Activated naive CD8-positive, alpha-beta T cell treated with anti-CD3 and anti-CD28 coated beads for 36 hours (primary cell): ENCODE results near the gene POLR1A. TPM values are rescaled to one million over a fixed set of nuclear protein-coding genes. Genes with fewer than 3 reads are reported as not detected.

Experiments used
- DNase-seq: peaks from one replicate; pipeline ENCODE4 v3.0.0; 2021
- H3K27ac Mint-ChIP-seq: one replicate; pipeline ENCODE4 v1.8.0; 2022; ENCODE audit warnings: mild to moderate bottlenecking, moderate library complexity, mixed read lengths
- H3K27me3 Mint-ChIP-seq: one replicate; pipeline ENCODE4 v1.8.0; 2022; ENCODE audit warnings: mild to moderate bottlenecking, mixed read lengths
- H3K36me3 Mint-ChIP-seq: one replicate; pipeline ENCODE4 v1.8.0; 2021; ENCODE audit warnings: mild to moderate bottlenecking, mixed read lengths
- H3K4me1 Mint-ChIP-seq: one replicate; pipeline ENCODE4 v1.8.0; 2021; ENCODE audit warnings: mixed read lengths
- H3K4me3 Mint-ChIP-seq: one replicate; pipeline ENCODE4 v1.8.0; 2022; ENCODE audit warnings: mild to moderate bottlenecking, moderate library complexity, mixed read lengths
- H3K9me3 Mint-ChIP-seq: one replicate; pipeline ENCODE4 v1.8.0; 2022; ENCODE audit warnings: mixed read lengths
- total RNA-seq, 2 experiments: library from RNA; stranded (reverse); gene quantifications; one replicate each; pipeline ENCODE4 v1.2.3, GENCODE V29; 2021

Gene POLR1A
- total RNA-seq, 2 experiments from 2014 or later, result 56.0 to 56.6 TPM

DNA sequence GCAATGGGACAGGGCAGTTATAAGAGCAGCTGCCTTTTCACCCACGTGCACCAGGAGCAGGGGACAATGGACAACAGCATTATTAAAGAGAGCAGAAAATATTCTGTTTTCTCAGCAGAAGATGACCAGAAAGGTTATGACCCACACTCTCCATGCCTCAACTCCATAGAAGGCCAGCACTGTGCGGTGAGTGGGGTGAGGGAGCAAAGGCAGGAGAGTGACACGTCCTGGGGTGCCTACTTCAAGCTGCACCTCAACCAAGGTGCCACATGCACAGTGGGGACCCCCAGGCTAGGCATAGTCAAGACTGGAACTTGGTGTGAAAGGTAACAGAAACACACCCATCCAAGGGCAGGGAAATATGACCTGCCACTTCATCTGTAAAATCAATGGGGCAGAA lies 50.4 kb downstream of the POLR1A start:
- H3K27me3 Mint-ChIP-seq, result no peaks in the 10 kb centered on the region
- no peaks in the 10 kb centered on the region for H3K9me3 Mint-ChIP-seq
- no peak overlapping the region for H3K27ac Mint-ChIP-seq
- no peak for DNase-seq
- no peaks in the 10 kb centered on the region for H3K4me1 Mint-ChIP-seq
- H3K4me3 Mint-ChIP-seq, result no peak overlapping the region
- peaks cover 32% of the 10 kb centered on the region for H3K36me3 Mint-ChIP-seq

DNA sequence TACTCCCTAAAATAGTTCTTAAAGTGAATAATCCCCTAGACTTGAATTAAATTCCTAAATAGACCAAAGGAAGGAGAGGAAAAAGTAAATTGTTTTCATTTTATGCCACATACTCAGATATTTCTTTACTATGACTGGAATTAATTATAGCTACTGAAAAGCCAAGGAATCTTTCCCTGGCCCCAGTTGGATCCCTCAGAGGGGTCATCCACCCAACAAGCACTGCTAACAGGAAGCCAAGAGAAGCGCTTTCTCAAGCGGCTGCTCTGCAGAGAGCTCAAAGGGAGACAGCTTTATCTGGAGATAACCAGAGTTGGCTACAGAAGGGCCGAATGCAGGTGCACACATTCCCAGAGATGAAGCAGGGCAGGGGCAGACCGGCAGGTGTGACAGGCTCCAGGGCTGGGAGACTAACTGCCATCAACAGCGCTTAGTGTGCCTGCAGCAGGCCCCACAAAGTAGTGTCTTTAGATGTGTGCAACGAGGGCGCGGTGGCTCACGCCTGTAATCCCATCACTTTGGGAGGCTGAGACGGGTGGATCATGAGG lies 51.1 kb downstream of the POLR1A start:
- no peaks in the 10 kb centered on the region for H3K27me3 Mint-ChIP-seq
- peaks cover 30% of the 10 kb centered on the region for H3K36me3 Mint-ChIP-seq
- H3K9me3 Mint-ChIP-seq, result no peaks in the 10 kb centered on the region
- no peak for DNase-seq
- no peaks in the 10 kb centered on the region for H3K4me1 Mint-ChIP-seq
- H3K4me3 Mint-ChIP-seq, result no peak overlapping the region
- no peak overlapping the region for H3K27ac Mint-ChIP-seq

DNA sequence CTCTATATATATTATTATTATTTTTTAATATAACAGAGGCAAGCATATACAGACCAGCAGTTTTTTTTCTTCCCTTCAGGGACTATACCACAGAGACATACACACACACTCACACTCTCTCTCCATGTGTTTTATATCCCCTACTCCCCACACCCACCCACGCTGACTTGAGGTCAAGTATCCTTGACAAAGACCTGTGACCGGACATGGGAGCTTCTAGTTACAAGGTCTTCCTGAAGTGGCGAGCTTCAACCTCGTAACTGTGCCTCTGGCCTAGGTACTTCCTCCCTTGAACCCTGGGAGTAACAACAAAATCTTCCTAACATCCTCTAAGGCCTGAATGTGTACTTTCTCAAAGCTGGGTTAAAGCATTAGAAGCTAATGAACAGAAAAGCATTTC lies 52.5 kb downstream of the POLR1A start:
- no peaks in the 10 kb centered on the region for H3K27me3 Mint-ChIP-seq
- no peak overlapping the region for H3K27ac Mint-ChIP-seq

DNA sequence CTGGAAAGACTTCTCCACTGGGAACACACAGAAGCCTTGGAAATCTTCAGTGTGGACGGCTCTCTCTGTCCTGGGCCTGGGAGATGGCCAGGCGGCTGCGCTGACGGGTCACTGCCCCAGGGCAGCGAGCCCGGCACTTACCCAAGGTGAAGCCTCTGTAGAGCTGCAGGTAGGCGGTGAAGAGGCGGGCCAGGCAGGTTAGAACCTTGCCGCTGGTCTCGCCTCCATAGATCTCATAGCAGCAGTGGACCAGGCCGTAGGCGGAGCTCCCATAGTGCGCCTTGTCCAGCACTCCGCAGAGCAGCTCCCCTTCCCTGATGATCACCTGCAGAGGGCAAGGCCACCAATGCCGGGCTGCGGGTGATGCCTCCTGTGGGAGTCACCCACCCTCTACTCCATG lies 53.0 kb downstream of the POLR1A start:
- Mint-ChIP-seq H3K36me3 (peaks cover 30% of the 10 kb centered on the region), H3K9me3 (no peaks in the 10 kb centered on the region), H3K4me3 (no peak overlapping the region), H3K27me3 (no peaks in the 10 kb centered on the region), H3K4me1 (no peaks in the 10 kb centered on the region), H3K27ac (no peak overlapping the region)
- no peak for DNase-seq

More for the DNA sequence above, 52.5 kb downstream of the POLR1A start:
- no peak for DNase-seq
- no peak overlapping the region for H3K4me3 Mint-ChIP-seq
- H3K4me1 Mint-ChIP-seq, result no peaks in the 10 kb centered on the region
- H3K36me3 Mint-ChIP-seq, result peaks cover 30% of the 10 kb centered on the region
- no peaks in the 10 kb centered on the region for H3K9me3 Mint-ChIP-seq

DNA sequence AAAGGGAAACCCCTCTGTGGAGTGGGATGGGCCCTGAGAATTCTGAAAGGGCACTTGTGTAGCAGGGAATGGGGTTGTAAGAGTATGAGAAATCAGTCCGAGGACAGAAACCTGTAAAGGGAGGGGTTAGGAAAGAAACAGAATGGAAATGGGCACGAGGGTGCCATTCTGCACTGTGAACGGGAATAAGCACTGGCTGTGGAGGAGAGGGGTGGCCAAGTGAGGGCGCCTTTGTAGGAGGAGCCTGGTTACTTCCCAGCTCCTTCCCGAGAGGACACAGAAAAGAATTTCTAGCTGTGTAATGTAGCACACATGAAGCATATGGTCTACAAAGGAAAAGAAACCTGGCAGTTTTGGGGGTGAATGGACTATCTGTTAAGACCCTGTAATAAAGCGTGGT lies 53.4 kb downstream of the POLR1A start:
- H3K36me3 Mint-ChIP-seq, result peaks cover 27% of the 10 kb centered on the region
- no peak overlapping the region for H3K27ac Mint-ChIP-seq
- H3K27me3 Mint-ChIP-seq, result no peaks in the 10 kb centered on the region
- H3K4me1 Mint-ChIP-seq, result no peaks in the 10 kb centered on the region
- DNase-seq, result no peak
- no peaks in the 10 kb centered on the region for H3K9me3 Mint-ChIP-seq
- H3K4me3 Mint-ChIP-seq, result no peak overlapping the region

DNA sequence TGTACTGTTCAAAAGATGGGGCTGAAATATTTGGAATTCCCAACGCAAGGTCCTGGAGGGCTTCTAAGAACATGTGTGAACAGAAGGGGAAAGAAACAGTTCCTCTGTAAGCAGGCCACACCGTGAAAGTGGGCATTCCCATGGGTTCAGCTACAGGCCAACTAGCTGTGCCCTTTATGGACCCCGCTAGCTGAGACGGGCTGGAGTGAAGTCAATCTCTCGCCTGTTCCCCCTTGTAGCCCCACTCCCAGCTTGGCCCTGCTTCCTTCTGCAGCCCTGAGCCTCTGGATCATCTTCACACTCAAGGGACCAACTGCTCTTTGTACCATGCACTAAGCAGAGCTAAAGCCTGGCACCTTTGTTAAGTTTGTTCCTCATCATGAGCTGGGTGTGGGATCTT lies 55.4 kb downstream of the POLR1A start:
- H3K27me3 Mint-ChIP-seq, result no peaks in the 10 kb centered on the region
- H3K4me1 Mint-ChIP-seq, result no peaks in the 10 kb centered on the region
- no peak overlapping the region for H3K27ac Mint-ChIP-seq
- no peak for DNase-seq
- H3K4me3 Mint-ChIP-seq, result no peak overlapping the region
- H3K9me3 Mint-ChIP-seq, result no peaks in the 10 kb centered on the region
- H3K36me3 Mint-ChIP-seq, result peaks cover 32% of the 10 kb centered on the region

DNA sequence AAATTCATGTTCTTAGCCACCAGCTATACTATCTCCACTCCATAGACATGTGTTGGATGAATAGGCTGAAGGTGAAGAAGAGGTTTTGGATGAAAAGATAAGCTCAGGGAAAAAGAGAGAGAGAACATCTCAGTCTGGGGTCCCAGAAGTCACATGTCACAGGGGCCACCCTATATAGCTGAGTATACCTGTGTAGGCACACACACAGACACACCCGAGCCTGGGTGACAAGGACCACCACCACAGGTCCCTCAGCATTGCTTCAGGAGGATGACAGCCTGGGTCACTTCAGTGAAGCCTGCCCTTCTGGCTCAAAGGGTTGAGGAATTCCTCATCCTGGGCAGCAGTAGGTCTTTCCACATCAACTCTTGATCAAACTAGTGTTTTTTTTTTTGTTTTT lies 56.2 kb downstream of the POLR1A start:
- Mint-ChIP-seq H3K27ac (no peak overlapping the region), H3K27me3 (no peaks in the 10 kb centered on the region), H3K9me3 (no peaks in the 10 kb centered on the region), H3K4me3 (no peak overlapping the region), H3K4me1 (no peaks in the 10 kb centered on the region), H3K36me3 (peaks cover 36% of the 10 kb centered on the region)
- no peak for DNase-seq

DNA sequence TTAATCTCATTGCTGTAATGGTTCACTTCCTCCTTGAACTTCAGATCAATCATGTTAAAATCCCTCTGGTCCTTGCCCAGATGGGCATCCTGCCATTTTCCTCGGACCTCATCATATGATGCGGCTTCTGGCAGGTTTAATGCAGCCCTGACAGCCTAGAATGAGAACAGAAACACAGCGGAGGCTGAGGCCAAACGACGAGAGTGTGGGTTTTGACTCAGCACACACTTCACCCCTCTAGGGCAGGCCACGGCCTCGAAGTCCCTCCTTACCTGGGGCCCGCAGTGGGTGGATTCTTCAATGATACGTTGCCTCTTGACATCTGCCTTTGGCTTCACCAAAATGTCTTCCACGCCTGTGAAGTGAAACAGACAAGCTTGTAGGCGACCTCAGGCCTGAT lies 56.8 kb downstream of the POLR1A start:
- Mint-ChIP-seq H3K4me3 (no peak overlapping the region), H3K27ac (peak overlapping the region; percentile 20), H3K9me3 (no peaks in the 10 kb centered on the region), H3K36me3 (peaks cover 35% of the 10 kb centered on the region), H3K27me3 (no peaks in the 10 kb centered on the region), H3K4me1 (no peaks in the 10 kb centered on the region)
- no peak for DNase-seq

DNA sequence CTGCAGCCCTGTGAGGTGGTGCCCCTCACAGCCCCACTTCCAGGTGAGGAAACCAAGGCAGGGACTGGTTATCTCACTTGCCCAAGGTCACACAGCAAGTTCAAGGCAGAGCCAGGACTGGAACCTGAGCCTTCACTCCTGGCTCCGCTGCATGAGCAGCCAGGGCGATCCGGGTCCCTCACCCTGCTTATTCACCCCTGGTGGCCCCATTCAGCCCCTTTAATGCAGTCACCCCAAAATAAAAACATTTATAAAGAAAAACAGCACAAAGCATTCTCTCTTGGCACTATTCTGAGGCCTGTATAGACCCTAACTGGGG lies 57.3 kb downstream of the POLR1A start:
- H3K27ac Mint-ChIP-seq, result no peak overlapping the region
- H3K36me3 Mint-ChIP-seq, result peaks cover 32% of the 10 kb centered on the region
- no peaks in the 10 kb centered on the region for H3K27me3 Mint-ChIP-seq
- H3K4me1 Mint-ChIP-seq, result peaks cover 2% of the 10 kb centered on the region
- no peak overlapping the region for H3K4me3 Mint-ChIP-seq
- no peak for DNase-seq
- H3K9me3 Mint-ChIP-seq, result no peaks in the 10 kb centered on the region

DNA sequence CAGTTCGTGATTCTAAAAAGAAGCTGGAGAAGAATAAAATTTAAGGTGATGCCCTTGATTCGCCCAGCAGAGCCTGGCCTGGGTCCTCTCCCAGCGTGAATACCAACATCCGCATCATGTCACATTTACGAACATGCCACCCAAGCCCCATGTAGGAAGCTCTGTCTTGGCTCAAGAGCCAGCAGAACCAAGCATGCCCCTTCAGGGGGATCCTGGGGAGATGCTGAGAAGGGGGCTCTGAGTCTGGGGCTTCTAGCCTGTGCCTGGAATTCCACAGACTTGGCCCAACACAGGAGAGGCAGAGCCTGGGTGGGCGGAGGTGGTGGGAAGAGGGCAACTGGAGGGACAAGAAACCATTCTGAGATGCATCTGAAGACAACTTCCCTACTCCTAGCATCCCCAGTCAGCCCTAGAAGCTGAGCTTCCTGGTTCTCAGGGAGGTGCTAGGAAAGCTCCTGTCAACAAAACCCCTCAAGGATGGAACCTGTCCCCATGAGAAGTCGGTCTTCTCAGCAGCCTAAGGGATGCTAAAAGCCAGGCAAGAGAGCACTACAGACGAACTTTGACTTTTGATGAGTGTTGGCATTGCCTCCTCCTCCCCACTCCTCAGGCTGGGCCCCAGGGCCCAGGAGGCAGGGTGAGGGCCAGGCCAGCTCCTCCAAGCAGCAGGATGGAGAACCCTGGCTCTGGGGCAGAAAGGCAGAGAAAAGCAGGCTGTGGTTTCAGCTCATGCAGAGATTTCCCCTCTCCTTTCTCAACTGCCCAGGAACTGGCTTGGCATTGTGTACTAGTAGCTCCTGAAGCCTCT lies 57.9 kb downstream of the POLR1A start:
- Mint-ChIP-seq H3K4me1 (peaks cover 4% of the 10 kb centered on the region), H3K27ac (no peak overlapping the region), H3K27me3 (no peaks in the 10 kb centered on the region), H3K9me3 (no peaks in the 10 kb centered on the region), H3K4me3 (no peak overlapping the region), H3K36me3 (peaks cover 37% of the 10 kb centered on the region)
- DNase-seq, result no peak

DNA sequence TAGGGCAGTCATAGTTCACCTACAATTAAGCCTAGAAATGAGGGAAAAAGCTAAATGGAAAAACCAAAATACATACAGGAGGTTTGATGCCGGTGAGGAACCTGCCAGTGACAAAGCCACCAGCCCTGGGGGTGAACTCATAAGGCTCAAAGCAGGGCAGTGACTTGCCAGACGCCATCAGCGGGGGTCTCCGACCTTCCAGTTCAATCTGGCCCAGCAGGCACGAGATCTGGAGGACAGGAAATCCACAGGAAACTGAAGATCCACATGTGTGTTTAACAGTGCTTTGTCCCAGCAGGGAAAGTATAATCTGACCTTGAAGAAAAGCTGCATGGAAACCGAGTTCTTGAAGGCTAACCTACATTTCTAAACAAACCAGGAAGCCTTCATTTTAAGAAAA lies 60.1 kb downstream of the POLR1A start:
- Mint-ChIP-seq H3K9me3 (no peaks in the 10 kb centered on the region), H3K36me3 (peaks cover 46% of the 10 kb centered on the region)

DNA sequence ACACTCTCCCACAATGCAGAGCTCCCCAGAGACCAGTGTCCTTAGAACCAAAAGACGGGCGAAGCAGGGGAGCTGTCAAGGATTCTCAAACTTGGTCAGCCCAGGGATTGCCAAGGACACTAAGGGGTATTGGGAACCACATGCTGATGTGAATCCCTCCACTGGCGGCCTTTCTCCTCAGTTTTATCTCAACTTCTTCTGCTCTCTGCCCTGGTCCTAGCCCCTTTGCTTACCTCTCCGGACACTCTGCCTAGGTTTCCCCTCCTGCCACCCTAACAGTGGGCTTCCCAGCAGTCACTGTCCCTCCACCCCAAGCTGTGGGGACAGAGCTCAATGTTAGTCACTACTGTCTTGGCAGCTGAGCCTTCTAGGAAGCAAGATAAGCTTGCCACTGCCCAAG lies 61.1 kb downstream of the POLR1A start:
- no peak for DNase-seq
- Mint-ChIP-seq H3K27ac (no peak overlapping the region), H3K9me3 (no peaks in the 10 kb centered on the region), H3K4me1 (peaks cover 27% of the 10 kb centered on the region), H3K36me3 (peaks cover 50% of the 10 kb centered on the region), H3K4me3 (no peak overlapping the region), H3K27me3 (no peaks in the 10 kb centered on the region)

More for the DNA sequence above, 60.1 kb downstream of the POLR1A start:
- Mint-ChIP-seq H3K27me3 (no peaks in the 10 kb centered on the region), H3K27ac (no peak overlapping the region), H3K4me3 (no peak overlapping the region), H3K4me1 (peaks cover 19% of the 10 kb centered on the region)
- DNase-seq, result no peak

DNA sequence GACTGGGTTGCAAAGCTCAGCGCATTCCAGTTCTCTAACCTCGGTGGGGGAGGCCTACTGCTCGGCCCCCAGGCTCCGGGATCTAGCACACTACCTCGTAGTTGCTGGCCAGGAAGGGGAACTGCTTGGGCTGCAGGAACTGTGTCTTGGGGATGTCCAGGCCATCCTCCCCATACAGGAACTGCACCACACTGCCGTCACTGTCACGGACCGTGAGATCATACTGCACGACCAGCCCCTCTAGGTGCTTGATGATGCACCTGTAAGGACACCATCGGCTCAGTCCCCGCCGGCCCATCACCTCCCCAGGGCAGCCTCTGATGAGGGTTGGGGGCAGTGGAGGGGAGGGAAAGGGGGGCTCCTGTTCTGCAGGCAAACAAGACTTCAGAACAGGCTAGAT lies 61.6 kb downstream of the POLR1A start:
- no peak overlapping the region for H3K27ac Mint-ChIP-seq
- no peak overlapping the region for H3K4me3 Mint-ChIP-seq
- H3K27me3 Mint-ChIP-seq, result no peaks in the 10 kb centered on the region
- H3K36me3 Mint-ChIP-seq, result peaks cover 52% of the 10 kb centered on the region
- no peak for DNase-seq
- H3K9me3 Mint-ChIP-seq, result no peaks in the 10 kb centered on the region
- H3K4me1 Mint-ChIP-seq, result peaks cover 33% of the 10 kb centered on the region

DNA sequence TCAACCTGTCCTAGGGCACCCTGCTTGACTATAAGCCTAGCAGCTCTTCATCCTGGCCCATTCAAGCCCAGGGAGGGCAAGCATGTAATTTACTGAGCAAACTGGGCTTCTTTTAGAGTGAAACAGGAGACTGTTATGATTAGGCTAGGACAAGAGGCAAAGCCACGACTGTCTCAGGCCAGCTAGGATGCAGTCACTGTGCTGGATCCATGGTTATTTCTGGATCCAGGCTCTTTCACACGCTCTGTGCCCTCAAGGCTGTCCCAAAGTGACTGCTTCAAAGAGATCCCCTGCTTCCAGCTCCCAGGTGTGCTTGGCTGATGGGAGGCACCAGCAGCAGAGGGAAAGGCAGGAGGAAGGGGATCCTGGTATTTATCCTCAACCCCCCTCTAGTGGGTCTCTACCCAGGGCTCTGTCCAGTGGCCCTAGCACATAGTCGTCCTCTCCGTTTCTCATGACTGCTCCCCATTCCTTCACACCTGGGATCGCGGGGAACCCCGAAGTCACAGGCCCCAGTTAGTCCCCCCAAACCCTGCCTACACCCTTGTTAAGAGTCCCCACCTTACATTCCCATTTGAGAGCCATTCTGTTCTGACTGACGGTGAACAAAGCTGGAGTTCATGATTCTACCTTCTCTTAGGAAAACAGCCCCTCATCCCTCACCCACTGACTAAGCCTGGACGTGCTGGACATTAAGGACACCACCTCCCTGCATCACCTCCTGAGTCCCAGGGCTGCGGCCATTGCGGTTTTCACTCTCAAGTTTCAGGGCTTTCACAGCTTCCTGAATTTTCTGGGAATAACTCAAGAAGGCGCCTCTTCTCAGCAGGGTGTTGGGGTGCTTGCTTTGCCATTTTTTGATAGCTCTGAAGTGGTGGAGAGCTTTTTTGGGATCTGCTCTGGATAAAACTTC lies 63.2 kb downstream of the POLR1A start:
- Mint-ChIP-seq H3K9me3 (no peaks in the 10 kb centered on the region), H3K4me1 (peaks cover 48% of the 10 kb centered on the region), H3K4me3 (no peak overlapping the region), H3K36me3 (peaks cover 67% of the 10 kb centered on the region), H3K27me3 (no peaks in the 10 kb centered on the region), H3K27ac (no peak overlapping the region)
- DNase-seq, result no peak

DNA sequence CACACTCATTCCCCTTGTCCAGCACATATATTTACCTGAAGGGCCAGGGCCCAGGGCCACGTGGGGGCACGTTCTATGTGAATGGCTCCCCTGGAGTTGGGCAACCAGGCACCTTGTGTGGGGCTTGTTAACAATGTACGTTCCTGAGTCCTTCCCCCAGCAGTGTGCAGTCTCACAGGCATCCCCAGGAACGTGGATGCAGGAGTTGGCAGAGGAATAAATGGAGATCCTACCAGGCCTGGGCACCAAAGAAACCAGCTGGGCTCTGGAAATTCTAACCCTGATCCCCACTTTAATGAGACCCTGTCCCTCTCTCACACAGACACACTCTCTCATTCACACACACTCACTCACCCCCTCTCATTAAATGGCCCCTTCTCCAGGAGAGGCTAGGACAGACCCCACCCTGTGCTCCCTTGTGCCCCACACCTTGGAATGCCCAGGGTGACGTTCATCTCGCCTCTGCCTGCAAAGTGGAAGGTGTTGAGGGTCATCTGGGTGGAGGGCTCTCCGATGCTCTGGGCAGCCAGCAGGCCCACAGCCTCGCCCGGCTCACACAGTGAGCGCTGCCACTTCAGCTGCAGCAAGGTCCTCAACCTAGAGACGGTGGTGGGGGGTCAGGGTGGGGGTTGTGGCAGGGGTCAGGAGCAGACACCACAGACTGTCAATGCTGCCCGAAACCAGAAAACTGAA lies 65.6 kb downstream of the POLR1A start:
- Mint-ChIP-seq H3K9me3 (no peaks in the 10 kb centered on the region), H3K36me3 (peaks cover 66% of the 10 kb centered on the region), H3K27ac (peak overlapping the region; percentile 96), H3K27me3 (no peaks in the 10 kb centered on the region), H3K4me1 (peaks cover 71% of the 10 kb centered on the region), H3K4me3 (no peak overlapping the region)
- no peak for DNase-seq
